B cell (primary cell): ENCODE results near the gene ITLN1. TPM values are rescaled to one million over a fixed set of nuclear protein-coding genes. Genes with fewer than 3 reads are reported as not detected.

Source experiments
- ATAC-seq: fragments of 200-7000 bp; cut with Tn5 transposase; one replicate; pipeline ENCODE4 v1.10.0; 2021; ENCODE audit warnings: low read depth, mild to moderate bottlenecking, moderate number of reproducible peaks, moderate library complexity
- CTCF ChIA-PET: fragments of 350-600 bp; sonication (Branson Sonifier 250); formaldehyde crosslinking; loops from one replicate; lab custom pipeline; 2021; ENCODE audit warnings: antibody characterized with exemption, inconsistent platforms; lab: Charles Lee
- POLR2A ChIA-PET: fragments of 350-600 bp; sonication (Branson Sonifier 250); formaldehyde crosslinking; loops from one replicate; lab custom pipeline; 2021; ENCODE audit warnings: antibody characterized with exemption; lab: Charles Lee
- DNase-seq: peaks from one replicate; pipeline ENCODE4 v3.0.0; 2013
- H2AFZ ChIP-seq: 2 replicates; pipeline ENCODE4 v1.6.1; 2012; ENCODE audit warnings: mild to moderate bottlenecking, low read depth, low read length; ENCODE audit not compliant: insufficient read depth, poor library complexity, severe bottlenecking
- H3K27ac ChIP-seq, 2 donors: 1 replicate in 1 of 2; 2 replicates in 1 of 2; pipeline ENCODE4 v1.5.1; 2012 to 2013; ENCODE audit warnings: low read length in 2 of 2, mild to moderate bottlenecking in 2 of 2, moderate library complexity in 1 of 2
- H3K27me3 ChIP-seq, 4 experiments: fragments of 200-600 bp in 1 of 4; sonication (generic) in 1 of 4; replicated peaks in 1 of 4; 1 replicate in 2 of 4; 2 replicates in 2 of 4; pipeline versions ENCODE4 v1.6.1 to v1.7.0; 2013 to 2016; ENCODE audit warnings: low read length in 3 of 4, mild to moderate bottlenecking in 2 of 4, mixed read lengths in 1 of 4, moderate library complexity in 1 of 4; ENCODE audit not compliant: insufficient read depth in 4 of 4, control insufficient read depth in 3 of 4; ENCODE audit errors: control extremely low read depth in 1 of 4
- H3K36me3 ChIP-seq, 2 experiments: replicated peaks in 1 of 2; 1 replicate in 1 of 2; 2 replicates in 1 of 2; pipeline versions ENCODE4 v1.6.1 to v1.7.1; 2013; ENCODE audit warnings: low read length in 1 of 2; ENCODE audit not compliant: insufficient read depth in 2 of 2, control insufficient read depth in 1 of 2; ENCODE audit errors: control extremely low read depth in 1 of 2, extremely low read depth in 1 of 2
- H3K4me1 ChIP-seq, 2 donors: fragments of 200-600 bp in 1 of 2; sonication (generic) in 1 of 2; 1 replicate in 1 of 2; 2 replicates in 1 of 2; pipeline versions ENCODE4 v1.5.1 to v1.6.1; 2013 to 2017; ENCODE audit warnings: low read length in 2 of 2; ENCODE audit not compliant: control insufficient read depth in 2 of 2, insufficient read depth in 2 of 2
- H3K4me2 ChIP-seq: replicated peaks from 2 replicates; pipeline ENCODE3; 2012; ENCODE audit warnings: mild to moderate bottlenecking, low read depth, low read length; ENCODE audit not compliant: poor library complexity, severe bottlenecking
- H3K4me3 ChIP-seq, 5 experiments: fragments of 200-600 bp in 1 of 5; sonication (generic) in 1 of 5; 1 replicate in 3 of 5; 2 replicates in 2 of 5; pipeline versions ENCODE4 v1.5.1 to v1.7.0; 2011 to 2016; ENCODE audit warnings: low read length in 4 of 5, mild to moderate bottlenecking in 4 of 5, low read depth in 2 of 5, control low read depth in 1 of 5, moderate library complexity in 1 of 5; ENCODE audit not compliant: insufficient read depth in 1 of 5; ENCODE audit errors: control extremely low read depth in 1 of 5, extremely low read depth in 1 of 5
- H3K79me2 ChIP-seq: fragments of 200-600 bp; sonication (generic); one replicate; pipeline ENCODE4 v1.6.0; 2016; ENCODE audit warnings: low read length; ENCODE audit not compliant: control insufficient read depth, insufficient read depth
- H3K9ac ChIP-seq: fragments of 200-600 bp; sonication (generic); 2 replicates; pipeline ENCODE4 v1.6.1; 2017; ENCODE audit warnings: mild to moderate bottlenecking, low read length, moderate library complexity
- H3K9me3 ChIP-seq, 3 donors: one replicate each; pipeline versions ENCODE4 v1.6.1 to v1.7.1; 2013; ENCODE audit warnings: low read length in 2 of 3; ENCODE audit not compliant: control insufficient read depth in 2 of 3, insufficient read depth in 1 of 3; ENCODE audit errors: control extremely low read depth in 1 of 3
- H4K20me1 ChIP-seq: 2 replicates; pipeline ENCODE4 v1.6.0; 2012; ENCODE audit warnings: mild to moderate bottlenecking, low read length; ENCODE audit not compliant: insufficient read depth, control insufficient read depth, poor library complexity, severe bottlenecking
- H3K27ac Mint-ChIP-seq: one replicate; pipeline ENCODE4 v1.8.0; 2021; ENCODE audit warnings: mixed read lengths
- H3K27me3 Mint-ChIP-seq: one replicate; pipeline ENCODE4 v1.8.0; 2021; ENCODE audit warnings: mixed read lengths
- H3K4me1 Mint-ChIP-seq: one replicate; pipeline ENCODE4 v1.8.0; 2021; ENCODE audit warnings: mixed read lengths
- H3K4me3 Mint-ChIP-seq: one replicate; pipeline ENCODE4 v1.8.0; 2021; ENCODE audit warnings: mixed read lengths
- H3K9me3 Mint-ChIP-seq: one replicate; pipeline ENCODE4 v1.8.0; 2022; ENCODE audit warnings: mixed read lengths; ENCODE audit not compliant: insufficient read depth
- CTCF ChIP-seq: fragments of 200-600 bp; IDR thresholded peaks from one replicate; pipeline ENCODE4 v1.8.0; 2022; ENCODE audit warnings: antibody characterized with exemption, mild to moderate bottlenecking
- EZH2 ChIP-seq: IDR thresholded peaks from 2 replicates; pipeline ENCODE4 v1.6.1; 2012; ENCODE audit warnings: borderline replicate concordance, low read depth, mild to moderate bottlenecking, moderate library complexity, low read length; ENCODE audit not compliant: insufficient read depth, poor library complexity, severe bottlenecking
- WGBS: methylation state at CpG from one replicate; pipeline ENCODE4 v1.1.5; 2013; ENCODE audit warnings: missing lambda C conversion rate; ENCODE audit not compliant: insufficient coverage; 5-methylcytosine and 5-hydroxymethylcytosine counted together
- intact Hi-C: fragments of 100-400 bp; cut with micrococcal nuclease; formaldehyde crosslinking; loops from one replicate; pipeline ENCODE4 v1.10.0; 2022
- polyA plus RNA-seq: library from polyadenylated mRNA; depleted of rRNA; stranded (reverse); fragments of >200 nt; gene quantifications from 2 replicates; pipeline ENCODE4 v1.2.3, GENCODE V29; 2012
- total RNA-seq, 2 donors: library from RNA; stranded (reverse); fragments of 120-200 nt in 1 of 2; gene quantifications; 1 replicate in 1 of 2; 2 replicates in 1 of 2; pipeline versions ENCODE4 v1.2.3 to v1.2.4, GENCODE V29; 2013 to 2022

ITLN1 gene
- total and polyA plus RNA-seq, 2 donors (not counting 1 experiment from before 2014, with no cell fraction given) = not detected

DNA sequence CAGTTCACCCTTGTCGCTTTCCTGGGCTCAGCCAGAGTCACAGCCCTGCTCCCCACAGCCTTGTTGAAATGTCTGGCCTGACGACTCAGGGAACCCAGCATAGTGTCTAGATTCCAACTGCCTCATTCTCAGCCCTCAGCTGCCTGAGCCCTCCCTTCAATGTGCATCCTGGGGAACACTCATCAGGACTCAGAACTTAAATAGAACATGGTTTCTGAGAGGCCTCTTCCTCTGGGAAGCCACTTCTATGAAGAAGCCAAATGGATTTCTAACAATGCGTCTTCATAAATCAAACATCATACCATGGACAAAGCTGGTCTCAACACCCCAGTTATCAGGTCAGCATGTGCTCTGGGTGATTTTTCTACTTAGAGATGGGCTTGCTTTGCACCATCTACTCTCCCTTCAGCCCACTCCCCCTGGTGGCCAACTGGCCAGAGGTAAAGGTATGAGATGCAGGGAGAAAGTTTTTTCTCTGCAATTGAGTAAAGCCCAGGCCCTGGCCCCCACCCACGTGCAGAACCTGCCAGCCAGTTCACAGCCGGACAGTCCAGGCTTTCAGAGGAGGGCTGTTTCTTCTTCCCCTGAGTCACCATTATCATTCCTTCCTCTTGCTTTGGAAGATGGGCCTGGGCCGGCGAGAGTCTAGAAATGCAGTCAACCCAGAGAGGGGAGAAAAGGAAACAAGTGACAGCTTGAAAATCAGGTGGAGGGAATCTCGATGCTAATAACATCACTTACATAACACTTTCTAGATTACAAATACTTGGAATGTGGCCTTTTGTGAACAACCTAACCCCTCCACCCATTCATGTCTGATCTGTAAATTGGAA, 54.4 kb downstream of the ITLN1 start:
- H3K27ac ChIP-seq = peak overlapping the region in 1 of 2 donors; percentile 14
- ChIA-PET CTCF (interaction anchor here (0.6 to 5.0 kb wide), 36 partner anchors 9 to 211 kb away, joined by 3 to 68 read pairs (median 4); partner anchors contain the start of genes ITLN2 and LY9), POLR2A (no interaction called here)
- H4K20me1 ChIP-seq = no peaks in the 10 kb centered on the region
- no peaks in the 10 kb centered on the region for H3K9me3 ChIP-seq
- TF ChIP-seq CTCF (peak; percentile 83), EZH2 (no peak)
- H3K4me3 Mint-ChIP-seq = no peak overlapping the region
- ATAC-seq (peak; percentile 74), DNase-seq (peak; percentile 84)
- H3K9me3 Mint-ChIP-seq = no peaks in the 10 kb centered on the region
- intact Hi-C loops = loop anchor here (1.0 to 10.0 kb wide), 5 partner anchors 48 to 149 kb away; partner anchors contain the start of gene ITLN1
- H3K4me1 ChIP-seq = no peaks in the 10 kb centered on the region
- no peak overlapping the region for H3K4me2 ChIP-seq
- H3K79me2 ChIP-seq = no peaks in the 10 kb centered on the region
- peak overlapping the region; percentile 77 for H3K27ac Mint-ChIP-seq
- no peaks in the 10 kb centered on the region for H3K27me3 ChIP-seq
- no peaks in the 10 kb centered on the region for H3K27me3 Mint-ChIP-seq
- no peak overlapping the region for H3K4me3 ChIP-seq
- WGBS = 69% methylated on average over 4 of the region's 8 CpGs
- H3K36me3 ChIP-seq = peaks cover 0 to 23% of the 10 kb centered on the region in 2 experiments
- H3K4me1 Mint-ChIP-seq = peaks cover 10% of the 10 kb centered on the region
- H2AFZ ChIP-seq = no peak overlapping the region
- no peak overlapping the region for H3K9ac ChIP-seq

DNA sequence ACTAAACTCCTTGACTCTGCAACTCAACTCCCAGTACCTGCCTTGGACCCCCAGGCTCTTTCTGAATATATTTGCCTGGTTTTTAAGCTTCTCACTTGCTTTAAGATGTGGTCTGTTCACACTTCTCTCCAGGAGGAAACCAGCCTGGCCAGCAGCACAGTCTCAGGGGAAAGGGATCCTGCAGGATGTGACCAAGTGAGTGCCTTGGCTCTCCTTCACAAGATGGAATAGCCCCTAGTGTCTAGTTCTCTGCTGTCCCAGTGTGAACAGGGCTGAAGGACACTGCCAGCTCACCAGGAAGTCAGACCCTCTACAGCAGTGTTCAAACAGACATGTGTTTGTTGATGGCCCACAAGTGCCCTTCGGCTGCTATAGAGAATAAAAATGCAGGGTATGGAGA, 55.2 kb downstream of the ITLN1 start:
- no CpG with 5 or more reads among the region's 1 CpG for WGBS
- TF ChIP-seq CTCF (no peak), EZH2 (no peak)

More for the DNA sequence above, 55.2 kb downstream of the ITLN1 start:
- Histone ChIP-seq H3K27me3 (no peaks in the 10 kb centered on the region), H3K36me3 (peaks cover 0 to 26% of the 10 kb centered on the region in 2 experiments), H3K79me2 (no peaks in the 10 kb centered on the region), H3K9ac (no peak overlapping the region), H3K4me3 (no peak overlapping the region), H3K9me3 (no peaks in the 10 kb centered on the region), H3K27ac (peak overlapping the region in 1 of 2 donors; percentile 2), H2AFZ (no peak overlapping the region), H3K4me2 (no peak overlapping the region), H4K20me1 (no peaks in the 10 kb centered on the region), H3K4me1 (no peaks in the 10 kb centered on the region)
- peaks cover 10% of the 10 kb centered on the region for H3K4me1 Mint-ChIP-seq
- H3K4me3 Mint-ChIP-seq = no peak overlapping the region
- POLR2A ChIA-PET = interaction anchor here (1.0 to 1.1 kb wide), 2 partner anchors 35 to 48 kb away, joined by 3 read pairs; no protein-coding TSS in a partner anchor
- ATAC-seq = no peak
- intact Hi-C loops = loop anchor here (1.0 to 10.0 kb wide), 5 partner anchors 47 to 148 kb away; partner anchors contain the start of gene ITLN1
- no peaks in the 10 kb centered on the region for H3K9me3 Mint-ChIP-seq
- CTCF ChIA-PET = interaction anchor here (0.6 to 5.0 kb wide), 26 partner anchors 9 to 162 kb away, joined by 3 to 68 read pairs (median 4); partner anchors contain the start of gene ITLN2
- H3K27me3 Mint-ChIP-seq = no peaks in the 10 kb centered on the region
- DNase-seq = peak; percentile 44
- H3K27ac Mint-ChIP-seq = peak overlapping the region; percentile 77
